ENCODE results near the gene SSB.
"Not testable (repeated sequence)": the region's sequence is repeated elsewhere in the genome, so short reads cannot be mapped to it uniquely, and the experiment has no call there.

SSB gene

GRCh38 chr2:169849710-169850109 lies 51.0 kb downstream of the SSB start:
- H3K36me3 ChIP-seq (replicated peaks; ENCODE audit: insufficient read depth, low read length), result no peaks in the 10 kb centered on the region
- no peak overlapping the region for H3K4me3 ChIP-seq (ENCODE audit: low read length)
- no peaks in the 10 kb centered on the region for H3K27me3 ChIP-seq (replicated peaks; ENCODE audit: insufficient read depth, low read length)
- H3K27ac ChIP-seq (ENCODE audit: low read length), result no peak overlapping the region
- H3K9ac ChIP-seq (ENCODE audit: low read length), result no peak overlapping the region
- no peaks in the 10 kb centered on the region for H3K4me1 ChIP-seq (ENCODE audit: low read length)
- H3K9me3 ChIP-seq (replicated peaks; ENCODE audit: insufficient read depth, low read length), result no peaks in the 10 kb centered on the region
- no peak overlapping the region for H3K4me2 ChIP-seq (ENCODE audit: low read depth, low read length)
- H3K9me2 ChIP-seq (replicated peaks; ENCODE audit: insufficient read depth, low read length), result no peaks in the 10 kb centered on the region
- H3K79me2 ChIP-seq (ENCODE audit: low read length), result peaks cover 64% of the 10 kb centered on the region
- H4K20me1 ChIP-seq (ENCODE audit: insufficient read depth, low read length), result no peaks in the 10 kb centered on the region; the same call in 1 of the 2 replicates
- TF ChIP-seq EZH2phosphoT487 (IDR thresholded peaks at IDR 0.05; ENCODE audit: low read length), result no peak
- no peak for TF ChIP-seq CTCF (IDR thresholded peaks at IDR 0.05; ENCODE audit: low read length)
- TF ChIP-seq EZH2 (optimal IDR thresholded peaks at IDR 0.05; ENCODE audit: low read depth, low read length), result no peak
- no peak overlapping the region for H2AFZ ChIP-seq (ENCODE audit: low read length)
- no peak for DNase-seq
- no peaks in the 10 kb centered on the region for H3F3A ChIP-seq (ENCODE audit: insufficient read depth, low read length)

GRCh38 chr2:169853041-169853668 lies 54.5 kb downstream of the SSB start:
- no peaks in the 10 kb centered on the region for H4K20me1 ChIP-seq (ENCODE audit: insufficient read depth, low read length)
- no peak for DNase-seq
- no peaks in the 10 kb centered on the region for H3F3A ChIP-seq (ENCODE audit: insufficient read depth, low read length)
- peaks cover 50% of the 10 kb centered on the region for H3K79me2 ChIP-seq (ENCODE audit: low read length)
- H3K36me3 ChIP-seq (replicated peaks; ENCODE audit: insufficient read depth, low read length), result no peaks in the 10 kb centered on the region
- no peaks in the 10 kb centered on the region for H3K27me3 ChIP-seq (replicated peaks; ENCODE audit: insufficient read depth, low read length)
- H3K4me2 ChIP-seq (ENCODE audit: low read depth, low read length), result no peak overlapping the region
- no peak overlapping the region for H3K27ac ChIP-seq (ENCODE audit: low read length)
- no peaks in the 10 kb centered on the region for H3K4me1 ChIP-seq (ENCODE audit: low read length)
- H3K9me3 ChIP-seq (replicated peaks; ENCODE audit: insufficient read depth, low read length), result no peaks in the 10 kb centered on the region
- TF ChIP-seq EZH2phosphoT487 (IDR thresholded peaks at IDR 0.05; ENCODE audit: low read length) (no peak), CTCF (IDR thresholded peaks at IDR 0.05; ENCODE audit: low read length) (no peak), EZH2 (optimal IDR thresholded peaks at IDR 0.05; ENCODE audit: low read depth, low read length) (no peak)
- H3K9ac ChIP-seq (ENCODE audit: low read length), result no peak overlapping the region
- H2AFZ ChIP-seq (ENCODE audit: low read length), result no peak overlapping the region
- no peaks in the 10 kb centered on the region for H3K9me2 ChIP-seq (replicated peaks; ENCODE audit: insufficient read depth, low read length)
- no peak overlapping the region for H3K4me3 ChIP-seq (ENCODE audit: low read length)

GRCh38 chr2:169855281-169856258 lies 56.9 kb downstream of the SSB start:
- H3K79me2 ChIP-seq (ENCODE audit: low read length), result peaks cover 56% of the 10 kb centered on the region
- not testable (repeated sequence) for H2AFZ ChIP-seq (ENCODE audit: low read length); H3K4me2 ChIP-seq (ENCODE audit: low read depth, low read length); H4K20me1 ChIP-seq (ENCODE audit: insufficient read depth, low read length); H3K36me3 ChIP-seq (replicated peaks; ENCODE audit: insufficient read depth, low read length); H3K27me3 ChIP-seq (replicated peaks; ENCODE audit: insufficient read depth, low read length); H3K9me3 ChIP-seq (replicated peaks; ENCODE audit: insufficient read depth, low read length); H3F3A ChIP-seq (ENCODE audit: insufficient read depth, low read length); DNase-seq; H3K4me3 ChIP-seq (ENCODE audit: low read length); H3K9me2 ChIP-seq (replicated peaks; ENCODE audit: insufficient read depth, low read length); H3K27ac ChIP-seq (ENCODE audit: low read length); H3K9ac ChIP-seq (ENCODE audit: low read length); H3K4me1 ChIP-seq (ENCODE audit: low read length)
